T-helper 2 cell treated with Interferon-gamma antibody and Interleukin-4, amounts not matched to agents 100 ng/mL and 5 ng/mL, for 36 hours (primary cell): ENCODE data around the gene RPF1. TPM values are rescaled to one million over a fixed set of nuclear protein-coding genes. Genes with fewer than 3 reads are reported as not detected.

Source experiments
- intact Hi-C: fragments of 100-400 bp; cut with micrococcal nuclease; formaldehyde crosslinking; loops from one replicate; pipeline ENCODE4 v1.15.1; 2023
- total RNA-seq: library from RNA; stranded (reverse); gene quantifications from 2 replicates; pipeline ENCODE4 v1.2.3, GENCODE V29; 2022

RPF1 gene
- total RNA-seq, 1 donor from 2014 or later = 43.9 TPM

- intact Hi-C loops = no loop called here
Observed at GRCh38 chr1:84489766-84490165, 10.7 kb downstream of the RPF1 start.

DNA sequence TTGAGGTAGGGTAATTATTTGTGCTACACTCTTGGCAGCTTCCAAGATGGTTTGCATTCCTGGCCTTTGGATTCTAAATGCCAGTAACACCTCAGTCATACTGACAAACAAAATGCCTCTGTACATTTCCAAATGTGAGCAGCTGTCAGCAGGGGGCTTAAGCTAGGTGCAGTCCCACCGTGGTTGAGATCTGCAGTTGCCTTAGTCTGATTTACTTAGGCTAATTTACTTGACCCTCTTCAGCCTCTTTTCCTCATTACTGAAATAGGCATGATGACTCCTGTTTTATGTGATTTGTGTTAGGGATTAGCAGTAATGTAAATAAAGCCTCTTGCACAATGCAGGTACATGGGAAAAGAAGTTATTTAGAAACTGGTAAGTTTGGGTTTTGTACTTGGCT lies 13.7 kb downstream of the RPF1 start:
- intact Hi-C loops = no loop called here

DNA sequence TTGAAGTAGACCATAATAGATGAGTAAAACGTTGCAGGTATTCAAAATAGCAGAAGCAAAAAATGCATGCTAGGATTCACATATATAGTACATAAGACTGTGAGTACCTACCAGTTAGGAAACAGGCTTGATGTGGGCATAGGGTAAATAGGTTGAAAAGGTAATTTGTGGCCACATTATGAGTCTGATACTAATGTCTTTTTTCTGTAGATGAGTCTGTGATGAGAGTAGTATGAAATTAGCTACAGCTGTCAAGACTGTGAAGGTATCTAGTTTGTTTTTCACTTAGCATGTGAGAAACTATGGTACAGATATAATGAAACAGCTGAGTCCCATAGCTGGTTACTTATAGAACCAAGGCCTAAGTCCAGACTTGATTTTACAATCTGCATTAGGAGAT lies 14.7 kb downstream of the RPF1 start:
- intact Hi-C loops = no loop called here

DNA sequence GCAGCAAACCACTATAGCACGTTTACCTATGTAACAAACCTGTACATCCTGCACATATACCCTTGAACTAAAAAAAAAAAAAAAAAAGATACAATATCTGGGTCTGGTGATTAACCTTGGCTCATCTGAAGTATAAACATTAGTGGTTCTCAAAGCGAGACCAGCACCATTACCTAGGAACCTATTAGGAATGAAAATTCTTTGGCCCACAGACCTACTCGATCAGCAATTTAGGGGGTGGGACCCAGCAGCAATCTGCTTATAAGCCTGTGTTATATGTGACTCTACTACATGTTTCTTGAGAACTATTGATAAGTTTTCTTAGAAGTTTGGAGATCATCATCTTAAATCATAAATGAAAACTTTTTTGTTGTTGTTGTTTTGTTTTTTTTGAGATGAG lies 17.4 kb downstream of the RPF1 start:
- intact Hi-C loops = no loop called here

- intact Hi-C loops = no loop called here
Observed at GRCh38 chr1:84497631-84498275, 18.7 kb downstream of the RPF1 start.

GRCh38 chr1:84502927-84503326 lies 23.9 kb downstream of the RPF1 start:
- intact Hi-C loops = loop anchor here (10.0 kb wide), 2 partner anchors 352 to 432 kb away; no protein-coding TSS in a partner anchor

DNA sequence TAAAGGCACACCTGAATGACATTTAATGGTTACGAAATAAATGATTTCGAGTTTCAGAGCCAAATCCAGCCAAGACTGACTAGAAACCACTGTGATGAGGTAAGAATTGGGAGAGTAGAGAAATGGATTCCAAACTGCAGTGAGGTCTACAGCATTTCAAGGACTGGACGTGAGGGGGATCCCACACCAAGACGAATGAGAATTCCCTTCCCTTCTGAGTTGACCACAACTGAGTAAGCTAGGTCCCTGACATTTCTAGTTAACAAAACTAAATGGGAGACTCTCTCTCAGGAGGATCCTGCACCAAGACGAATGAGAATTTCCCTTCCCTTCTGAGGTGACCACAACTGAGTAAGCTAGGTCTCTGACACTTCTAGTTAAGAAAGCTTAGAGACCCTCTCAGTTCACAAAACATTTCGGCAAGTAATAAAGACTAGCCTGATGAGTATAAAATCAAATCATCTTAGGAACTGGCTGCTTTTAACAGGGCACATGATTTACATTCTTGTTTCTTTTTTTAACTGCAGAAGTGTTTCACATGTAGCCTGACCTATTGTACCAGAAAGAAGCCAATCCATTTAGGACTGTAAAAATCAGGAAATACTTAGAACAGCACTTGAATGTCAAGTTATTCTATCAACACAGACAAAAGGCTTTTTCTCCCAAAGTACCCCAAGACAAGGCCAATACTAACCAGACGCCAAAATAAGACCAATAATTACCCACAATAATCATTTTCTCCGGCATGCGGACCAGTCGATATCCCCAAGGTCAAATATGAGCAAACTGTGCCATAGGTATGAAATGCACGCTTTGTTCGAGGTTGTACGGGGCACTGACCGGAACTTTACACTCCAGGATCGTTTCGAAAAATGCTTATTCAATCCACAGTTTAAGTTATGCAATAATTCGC lies 25.8 kb downstream of the RPF1 start:
- intact Hi-C loops = loop anchor here (5.0 to 10.0 kb wide), 5 partner anchors 350 to 772 kb away; partner anchors contain the start of genes BCL10, MCOLN2 and SYDE2

DNA sequence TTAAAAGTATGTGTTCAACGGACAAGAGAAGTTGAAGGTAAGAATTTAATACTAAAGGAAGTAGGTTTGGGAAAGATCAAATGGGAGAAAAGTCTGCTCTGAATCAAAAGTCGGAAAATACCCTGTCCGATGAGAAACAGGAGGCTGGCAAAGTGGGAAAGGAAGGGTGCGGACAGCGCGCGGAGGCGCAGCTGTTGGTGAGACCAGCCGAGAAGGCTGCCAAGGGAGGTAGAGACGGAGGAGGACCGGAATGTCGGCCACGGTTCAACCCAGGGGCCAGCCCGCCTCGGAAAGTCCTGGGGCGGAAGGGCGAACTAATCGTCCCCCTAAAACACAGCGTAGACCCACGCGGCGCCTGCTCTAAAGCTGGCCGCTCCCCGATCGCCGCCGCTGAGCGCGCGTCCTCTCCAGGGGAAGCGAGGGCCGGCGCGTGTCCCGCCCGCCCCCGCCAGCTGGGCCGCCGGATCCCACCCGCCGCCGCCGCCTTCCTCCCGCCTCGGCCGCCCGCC lies 26.5 kb downstream of the RPF1 start:
- intact Hi-C loops = loop anchor here (1.0 to 10.0 kb wide), 13 partner anchors 26 to 772 kb away; partner anchors contain the start of genes BCL10, C1orf52, CTBS and MCOLN2

DNA sequence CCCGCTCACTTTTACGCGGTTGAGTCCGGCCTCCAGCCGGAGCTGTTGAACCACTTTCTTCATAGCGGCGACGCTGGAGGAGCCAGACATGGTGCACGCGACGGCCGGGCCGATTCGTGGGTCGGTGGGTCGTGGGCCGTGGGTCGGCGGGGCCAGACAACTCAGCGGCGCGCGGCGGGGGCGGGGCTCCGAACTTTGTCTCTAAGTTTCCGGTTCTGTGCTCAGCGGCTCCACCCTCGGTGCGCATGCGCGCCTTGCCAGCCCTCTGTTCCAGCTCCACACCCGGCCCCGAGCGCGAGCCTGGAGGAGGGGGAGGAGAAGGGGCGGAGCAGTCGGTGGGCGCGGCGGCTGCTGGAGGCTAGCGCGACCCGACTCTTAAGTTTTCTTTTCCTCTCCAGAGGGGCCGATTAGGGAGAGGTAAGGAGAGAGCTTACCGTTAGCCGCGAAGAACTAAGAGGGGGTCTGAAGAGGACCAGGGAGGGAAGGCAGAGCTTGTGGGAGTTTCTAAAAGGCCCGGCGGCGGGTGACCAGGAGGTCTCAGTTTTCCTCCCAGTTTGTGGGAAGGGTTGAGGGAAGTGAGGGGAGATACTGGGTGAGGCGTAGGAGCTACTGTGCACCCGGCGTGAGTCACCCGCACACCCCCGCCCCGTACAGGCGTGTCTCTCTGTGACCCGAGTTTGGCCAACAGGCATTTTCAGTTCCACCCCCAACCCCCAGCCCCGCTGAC lies 27.1 kb downstream of the RPF1 start, which contains the start of the genes GNG5 and SPATA1:
Gene GNG5, minus strand, starts transcription at position 580 of the 727 bp plus-strand sequence. Its CDS starts 490 bp downstream, at position 90.
Gene SPATA1, plus strand, starts transcription at position 385 of the 727 bp plus-strand sequence. CDS start 9,974 bp downstream, outside the sequence.
- intact Hi-C loops = loop anchor here (1.0 to 10.0 kb wide), 13 partner anchors 27 to 771 kb away; partner anchors contain the start of genes BCL10, C1orf52, CTBS and MCOLN2

DNA sequence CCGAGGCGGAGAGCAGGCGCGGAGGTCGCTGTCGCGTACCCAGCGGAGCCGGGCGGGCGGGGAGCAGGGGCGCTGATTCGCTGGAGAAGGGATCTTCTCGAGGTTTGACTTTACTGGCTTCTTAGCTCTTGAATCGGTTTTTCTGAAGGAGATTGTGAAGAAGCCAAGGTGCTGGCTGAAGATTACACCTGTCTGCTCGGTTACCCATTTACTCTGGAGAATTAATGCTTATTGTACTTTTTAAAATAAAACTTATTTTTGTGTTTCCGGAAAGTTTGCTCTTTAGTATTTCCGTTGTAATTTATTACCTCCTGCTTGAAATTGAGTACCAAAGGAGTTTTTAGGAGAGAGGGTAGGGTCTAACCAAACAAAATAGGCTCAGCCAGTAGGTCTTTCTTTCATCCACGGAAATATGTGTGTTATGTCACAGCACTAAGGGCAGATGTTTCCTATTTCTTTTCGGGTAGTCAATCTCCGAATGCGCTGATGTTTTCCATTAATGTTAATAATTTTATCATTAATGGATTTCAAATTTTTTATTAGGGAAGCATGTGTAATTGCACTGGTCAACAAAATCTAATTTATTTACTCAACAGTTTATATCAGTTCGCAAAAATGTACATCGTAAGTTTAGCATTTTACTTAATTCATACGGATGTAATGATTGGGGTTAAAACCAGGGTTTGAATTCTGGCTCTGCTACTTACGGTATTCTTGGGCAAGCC lies 27.8 kb downstream of the RPF1 start:
- intact Hi-C loops = loop anchor here (1.0 to 10.0 kb wide), 13 partner anchors 28 to 770 kb away; partner anchors contain the start of genes BCL10, C1orf52, CTBS and MCOLN2

GRCh38 chr1:84507887-84508286 lies 28.8 kb downstream of the RPF1 start:
- intact Hi-C loops = loop anchor here (2.0 to 10.0 kb wide), 7 partner anchors 73 to 769 kb away; partner anchors contain the start of genes BCL10, C1orf52, MCOLN2 and SYDE2

DNA sequence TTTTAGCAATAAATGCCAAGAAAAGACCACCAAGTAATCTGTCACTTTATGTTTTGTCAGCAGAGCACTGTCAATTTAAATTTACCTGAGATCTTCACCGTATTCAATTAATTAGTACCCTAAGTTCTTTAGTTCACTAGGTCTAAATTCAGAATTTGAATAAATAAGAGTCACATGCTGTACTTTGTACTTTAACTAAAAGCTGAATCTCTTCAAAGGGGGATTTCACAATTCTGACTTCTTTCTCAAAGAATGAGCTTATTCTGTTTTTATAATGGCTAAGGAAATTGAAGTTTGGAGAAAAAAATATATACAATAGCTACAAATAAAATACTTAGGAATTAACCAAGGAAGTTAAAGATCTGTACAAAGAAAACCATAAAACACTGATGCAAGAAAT lies 29.4 kb downstream of the RPF1 start:
- intact Hi-C loops = loop anchor here (5.0 to 10.0 kb wide), 5 partner anchors 346 to 769 kb away; partner anchors contain the start of genes BCL10, MCOLN2 and SYDE2

DNA sequence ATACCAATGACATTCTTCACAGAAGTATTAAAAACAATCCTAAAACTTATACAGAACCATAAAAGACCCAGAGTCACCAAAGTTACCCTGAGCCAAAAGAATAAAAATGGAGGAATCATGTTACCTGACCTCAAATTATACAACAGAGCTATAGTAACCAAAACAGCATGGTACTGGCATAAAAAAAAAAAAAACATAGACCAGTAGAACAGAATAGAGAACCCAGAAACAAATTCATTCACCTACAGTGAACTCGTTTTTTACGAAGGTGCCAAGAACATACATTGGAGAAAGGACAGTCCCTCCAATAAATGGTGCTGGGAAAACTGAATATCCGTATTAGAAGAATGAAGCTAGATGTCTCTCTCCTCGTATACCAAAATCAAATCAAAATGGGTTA lies 30.0 kb downstream of the RPF1 start:
- intact Hi-C loops = loop anchor here (5.0 to 10.0 kb wide), 5 partner anchors 346 to 768 kb away; partner anchors contain the start of genes BCL10, MCOLN2 and SYDE2

GRCh38 chr1:84510165-84510564 lies 31.1 kb downstream of the RPF1 start:
- intact Hi-C loops = no loop called here

DNA sequence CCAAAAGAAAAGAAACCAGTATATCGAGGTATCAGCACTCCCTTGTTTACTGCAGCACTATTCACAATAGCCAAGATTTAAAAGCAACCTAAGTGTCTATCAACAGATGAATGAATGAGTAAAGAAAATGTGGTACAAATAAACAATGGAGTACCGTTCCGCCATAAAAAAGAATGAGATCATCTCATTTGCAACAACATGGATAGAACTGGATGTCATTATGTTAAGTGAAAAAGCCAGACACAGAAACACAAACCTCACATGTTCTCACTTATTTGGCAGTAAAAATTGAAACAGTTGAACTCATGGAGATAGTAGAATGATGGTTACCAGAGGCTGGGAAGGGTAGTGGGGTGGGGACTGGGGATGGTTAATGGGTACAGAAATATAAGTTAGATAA lies 31.6 kb downstream of the RPF1 start:
- intact Hi-C loops = no loop called here

GRCh38 chr1:84524590-84524989 lies 45.5 kb downstream of the RPF1 start:
- intact Hi-C loops = no loop called here

- intact Hi-C loops = no loop called here
Observed at GRCh38 chr1:84525779-84526178, 46.7 kb downstream of the RPF1 start.

GRCh38 chr1:84538599-84538998 lies 59.5 kb downstream of the RPF1 start:
- intact Hi-C loops = no loop called here

DNA sequence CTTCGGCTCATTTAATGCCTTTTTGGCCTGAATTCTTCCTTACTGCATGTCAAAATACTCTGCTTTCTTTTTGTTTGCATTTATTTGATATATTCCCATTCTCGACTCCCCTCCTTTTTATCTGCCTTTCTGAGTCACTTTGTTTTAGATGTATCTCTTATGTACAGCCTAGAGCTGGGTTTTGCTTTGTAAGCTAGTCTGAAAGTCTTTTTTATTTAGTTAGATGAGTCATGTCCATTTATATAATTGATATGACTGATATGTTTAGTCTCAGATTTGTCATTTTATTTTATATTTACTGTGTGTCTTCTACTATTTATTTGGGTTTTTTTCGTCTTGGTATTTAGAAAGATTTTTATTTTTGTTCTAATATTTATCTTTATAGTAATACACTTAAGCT lies 60.9 kb downstream of the RPF1 start:
- intact Hi-C loops = no loop called here

- intact Hi-C loops = no loop called here
Observed at GRCh38 chr1:84540759-84541158, 61.7 kb downstream of the RPF1 start.
